Measurements from ENCODE around the gene KLHL29. TPM values are rescaled to one million over a fixed set of nuclear protein-coding genes. Genes with fewer than 3 reads are reported as not detected.

KLHL29 gene
- polyA plus RNA-seq, 3 donors, result 0.03 TPM; not detected in 2

- intact Hi-C loops (cut with micrococcal nuclease), result no loop called here
- H3K4me2 ChIP-seq (replicated peaks; ENCODE audit: extremely low read depth, low read length, poor library complexity, severe bottlenecking), result no peak overlapping the region
- no peak for DNase-seq
- no peak overlapping the region for H2AFZ ChIP-seq (ENCODE audit: insufficient read depth, low read depth, low read length, poor library complexity, severe bottlenecking)
- 77% methylated on average over 11 of the region's 12 CpGs for WGBS (ENCODE audit: insufficient coverage)
- no peak overlapping the region for H3K27ac Mint-ChIP-seq
- no peaks in the 10 kb centered on the region for H3K9me3 Mint-ChIP-seq
- H3K27me3 Mint-ChIP-seq (ENCODE audit: low read depth in 3 of 3), result peaks cover 8 to 17% (median 12%) of the 10 kb centered on the region in 3 donors
- no peak overlapping the region for H3K9ac ChIP-seq (ENCODE audit: insufficient read depth, low read length, poor library complexity, severe bottlenecking)
- H3K36me3 ChIP-seq (replicated peaks in 1 of 2; ENCODE audit: control insufficient read depth in 1 of 2, insufficient read depth in 2 of 2, low read length in 2 of 2), result no peaks in the 10 kb centered on the region
- H3K4me1 Mint-ChIP-seq, result no peaks in the 10 kb centered on the region
- no peak for TF ChIP-seq CTCF (IDR thresholded peaks at IDR 0.05)
- H3K4me3 Mint-ChIP-seq, result no peak overlapping the region
- no peaks in the 10 kb centered on the region for H3K9me3 ChIP-seq (replicated peaks in 1 of 2; ENCODE audit: control insufficient read depth in 1 of 2, insufficient read depth in 1 of 2, low read length in 2 of 2)
- H3K27me3 ChIP-seq (ENCODE audit: control insufficient read depth in 2 of 2, insufficient read depth in 2 of 2, low read length in 2 of 2), result peaks cover 0 to 5% of the 10 kb centered on the region in 2 donors
- H3K4me1 ChIP-seq (ENCODE audit: control insufficient read depth in 1 of 2, insufficient read depth in 2 of 2, low read length in 2 of 2), result no peaks in the 10 kb centered on the region
- no peaks in the 10 kb centered on the region for H4K20me1 ChIP-seq (ENCODE audit: insufficient read depth, low read length)
- no peak overlapping the region for H3K4me3 ChIP-seq (replicated peaks in 1 of 3; ENCODE audit: low read depth in 2 of 3, low read length in 3 of 3)
- no peaks in the 10 kb centered on the region for H3K36me3 Mint-ChIP-seq
- H3K27ac ChIP-seq (ENCODE audit: low read depth in 1 of 2, low read length in 2 of 2), result no peak overlapping the region
- no peaks in the 10 kb centered on the region for H3K79me2 ChIP-seq (ENCODE audit: insufficient read depth, low read length)
Observed at GRCh38 chr2:23668756-23669304, 283.9 kb downstream of the KLHL29 start.

- Histone ChIP-seq H3K27ac (ENCODE audit: low read depth in 1 of 2, low read length in 2 of 2) (no peak overlapping the region), H3K36me3 (replicated peaks in 1 of 2; ENCODE audit: control insufficient read depth in 1 of 2, insufficient read depth in 2 of 2, low read length in 2 of 2) (no peaks in the 10 kb centered on the region), H3K9me3 (replicated peaks in 1 of 2; ENCODE audit: control insufficient read depth in 1 of 2, insufficient read depth in 1 of 2, low read length in 2 of 2) (no peaks in the 10 kb centered on the region), H3K27me3 (ENCODE audit: control insufficient read depth in 2 of 2, insufficient read depth in 2 of 2, low read length in 2 of 2) (no peaks in the 10 kb centered on the region), H3K79me2 (ENCODE audit: insufficient read depth, low read length) (no peaks in the 10 kb centered on the region), H3K4me2 (replicated peaks; ENCODE audit: extremely low read depth, low read length, poor library complexity, severe bottlenecking) (no peak overlapping the region), H3K4me1 (ENCODE audit: control insufficient read depth in 1 of 2, insufficient read depth in 2 of 2, low read length in 2 of 2) (no peaks in the 10 kb centered on the region), H3K9ac (ENCODE audit: insufficient read depth, low read length, poor library complexity, severe bottlenecking) (no peak overlapping the region), H3K4me3 (replicated peaks in 1 of 3; ENCODE audit: low read depth in 2 of 3, low read length in 3 of 3) (no peak overlapping the region), H4K20me1 (ENCODE audit: insufficient read depth, low read length) (no peaks in the 10 kb centered on the region), H2AFZ (ENCODE audit: insufficient read depth, low read depth, low read length, poor library complexity, severe bottlenecking) (no peak overlapping the region)
- DNase-seq, result no peak
- Mint-ChIP-seq H3K4me1 (no peaks in the 10 kb centered on the region), H3K9me3 (no peaks in the 10 kb centered on the region), H3K4me3 (no peak overlapping the region), H3K27ac (no peak overlapping the region), H3K27me3 (ENCODE audit: low read depth in 3 of 3) (peaks cover 6 to 9% (median 6%) of the 10 kb centered on the region in 3 donors), H3K36me3 (no peaks in the 10 kb centered on the region)
- 89% methylated on average over 17 of the region's 22 CpGs for WGBS (ENCODE audit: insufficient coverage)
- intact Hi-C loops (cut with micrococcal nuclease), result no loop called here
- TF ChIP-seq CTCF (IDR thresholded peaks at IDR 0.05), result no peak
Observed at GRCh38 chr2:23669413-23670244, 284.6 kb downstream of the KLHL29 start.
